Astrocyte (in vitro differentiated cells and primary cell): ENCODE measurements around the gene FSTL4. TPM values are rescaled to one million over a fixed set of nuclear protein-coding genes. Genes with fewer than 3 reads are reported as not detected.

ENCODE experiments used
- DNase-seq: peaks from one replicate; pipeline ENCODE4 v3.0.0-alpha.2; 2010; ENCODE audit warnings: low read depth
- FAIRE-seq: peaks from 2 replicates; lab custom pipeline; 2011; peaks lifted over from hg19 to GRCh38; lab: Jason Lieb, UNC
- H2AFZ ChIP-seq: 2 replicates; pipeline ENCODE4 v1.6.0; 2012; ENCODE audit warnings: low read depth, low read length, inconsistent platforms
- H3K27ac ChIP-seq: 2 replicates; pipeline ENCODE4 v1.5.1; 2011; ENCODE audit warnings: low read depth, low read length, inconsistent platforms
- H3K27me3 ChIP-seq: 2 replicates; pipeline ENCODE4 v1.6.0; 2011; ENCODE audit warnings: low read length, inconsistent platforms; ENCODE audit not compliant: insufficient read depth
- H3K36me3 ChIP-seq: 2 replicates; pipeline ENCODE4 v1.5.1; 2011; ENCODE audit warnings: low read length, inconsistent platforms; ENCODE audit not compliant: insufficient read depth
- H3K4me1 ChIP-seq: 2 replicates; pipeline ENCODE4 v1.5.1; 2011; ENCODE audit warnings: low read length, inconsistent platforms; ENCODE audit not compliant: insufficient read depth
- H3K4me2 ChIP-seq: 2 replicates; pipeline ENCODE4 v1.6.0; 2012; ENCODE audit warnings: low read length, inconsistent platforms
- H3K4me3 ChIP-seq: 2 replicates; pipeline ENCODE4 v1.5.1; 2011; ENCODE audit warnings: low read depth, mild to moderate bottlenecking, low read length, inconsistent platforms; ENCODE audit not compliant: insufficient read depth
- H3K79me2 ChIP-seq: 2 replicates; pipeline ENCODE4 v1.6.0; 2012; ENCODE audit warnings: mild to moderate bottlenecking, low read length, inconsistent platforms; ENCODE audit not compliant: insufficient read depth
- H3K9ac ChIP-seq: 2 replicates; pipeline ENCODE4 v1.6.0; 2012; ENCODE audit warnings: mild to moderate bottlenecking, low read length, inconsistent platforms
- H3K9me3 ChIP-seq: 2 replicates; pipeline ENCODE4 v1.5.1; 2012; ENCODE audit warnings: low read depth, mild to moderate bottlenecking, low read length, inconsistent platforms; ENCODE audit not compliant: insufficient read depth
- H4K20me1 ChIP-seq: 2 replicates; pipeline ENCODE4 v1.6.0; 2012; ENCODE audit warnings: low read length, inconsistent platforms; ENCODE audit not compliant: insufficient read depth
- H3K27ac Mint-ChIP-seq: one replicate; pipeline ENCODE4 v1.8.0; 2021; ENCODE audit warnings: mild to moderate bottlenecking, mixed read lengths; ENCODE audit not compliant: unreplicated experiment
- H3K27me3 Mint-ChIP-seq: one replicate; pipeline ENCODE4 v1.8.0; 2021; ENCODE audit warnings: low read depth, mixed read lengths; ENCODE audit not compliant: unreplicated experiment
- H3K36me3 Mint-ChIP-seq: one replicate; pipeline ENCODE4 v1.8.0; 2021; ENCODE audit warnings: low read depth, mixed read lengths; ENCODE audit not compliant: unreplicated experiment
- H3K4me1 Mint-ChIP-seq: one replicate; pipeline ENCODE4 v1.8.0; 2021; ENCODE audit warnings: low read depth, mixed read lengths; ENCODE audit not compliant: unreplicated experiment
- H3K4me3 Mint-ChIP-seq: one replicate; pipeline ENCODE4 v1.8.0; 2021; ENCODE audit warnings: mild to moderate bottlenecking, moderate library complexity, mixed read lengths; ENCODE audit not compliant: unreplicated experiment
- H3K9me3 Mint-ChIP-seq: one replicate; pipeline ENCODE4 v1.8.0; 2021; ENCODE audit warnings: mild to moderate bottlenecking, mixed read lengths; ENCODE audit not compliant: unreplicated experiment
- EZH2 ChIP-seq: IDR thresholded peaks from 2 replicates; pipeline ENCODE4 v1.6.1; 2012; ENCODE audit warnings: mild to moderate bottlenecking, low read length, inconsistent platforms; ENCODE audit not compliant: insufficient read depth
- total RNA-seq: library from RNA; stranded (reverse); gene quantifications from 2 replicates; pipeline ENCODE4 v1.2.1, GENCODE V29; 2021
- TF ChIP-seq, protein P1 (sequence below): IDR thresholded peaks from 2 replicates; pipeline ENCODE4 v1.5.1; 2011; ENCODE audit warnings: low read depth, mild to moderate bottlenecking, inconsistent platforms, low read length, moderate library complexity; ENCODE audit not compliant: insufficient read depth

FSTL4 gene
- total RNA-seq, 1 donor from 2014 or later: not detected

DNA sequence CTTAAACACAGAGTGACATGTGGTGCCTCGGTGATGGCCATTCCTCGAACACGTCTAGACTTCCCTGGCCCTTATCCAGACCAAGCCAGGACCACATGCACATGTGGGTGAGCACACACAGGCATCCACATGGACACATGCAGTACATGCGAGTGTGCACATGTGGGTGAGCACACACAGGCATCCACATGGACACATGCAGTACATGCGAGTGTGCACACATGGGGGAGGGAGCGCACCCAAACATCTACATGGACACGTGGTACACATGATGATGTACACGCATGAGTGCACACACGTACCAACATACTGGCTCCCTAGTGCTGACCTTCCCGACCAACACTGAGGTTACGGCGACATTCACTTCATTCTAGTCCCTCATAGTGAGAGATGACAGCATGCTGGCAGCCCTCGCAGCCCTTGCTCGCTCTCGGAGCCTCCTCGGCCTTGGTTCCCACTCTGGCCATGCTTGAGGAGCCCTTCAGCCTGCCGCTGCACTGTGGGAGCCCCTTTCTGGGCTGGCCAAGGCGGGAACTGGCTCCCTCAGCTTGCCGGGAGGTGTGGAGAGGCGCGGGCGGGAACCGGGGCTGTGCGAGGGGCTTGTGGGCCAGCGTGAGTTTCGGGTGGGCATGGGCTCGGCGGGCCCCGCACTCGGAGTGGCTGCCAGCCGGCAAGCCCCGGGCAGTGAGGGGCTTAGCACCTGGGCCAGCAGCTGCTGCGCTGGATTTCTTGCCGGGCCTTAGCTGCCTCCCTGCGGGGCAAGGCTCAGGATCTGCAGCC is 373.7 kb downstream of the FSTL4 start:
- Histone ChIP-seq H2AFZ (no peak overlapping the region), H3K79me2 (no peaks in the 10 kb centered on the region), H3K4me3 (no peak overlapping the region), H3K36me3 (no peaks in the 10 kb centered on the region), H3K4me2 (no peak overlapping the region), H3K27me3 (peaks cover 8% of the 10 kb centered on the region), H3K4me1 (peaks cover 14% of the 10 kb centered on the region), H3K27ac (no peak overlapping the region), H3K9ac (no peak overlapping the region), H4K20me1 (no peaks in the 10 kb centered on the region), H3K9me3 (no peaks in the 10 kb centered on the region)
- FAIRE-seq (no peak), DNase-seq (no peak)
- H3K36me3 Mint-ChIP-seq: no peaks in the 10 kb centered on the region
- H3K9me3 Mint-ChIP-seq: peaks cover 5% of the 10 kb centered on the region
- H3K4me3 Mint-ChIP-seq: no peak overlapping the region
- peaks cover 28% of the 10 kb centered on the region for H3K27me3 Mint-ChIP-seq
- no peak overlapping the region for H3K27ac Mint-ChIP-seq
- peaks cover 13% of the 10 kb centered on the region for H3K4me1 Mint-ChIP-seq
- TF ChIP-seq EZH2: no peak
- TF ChIP-seq, protein P1, sequence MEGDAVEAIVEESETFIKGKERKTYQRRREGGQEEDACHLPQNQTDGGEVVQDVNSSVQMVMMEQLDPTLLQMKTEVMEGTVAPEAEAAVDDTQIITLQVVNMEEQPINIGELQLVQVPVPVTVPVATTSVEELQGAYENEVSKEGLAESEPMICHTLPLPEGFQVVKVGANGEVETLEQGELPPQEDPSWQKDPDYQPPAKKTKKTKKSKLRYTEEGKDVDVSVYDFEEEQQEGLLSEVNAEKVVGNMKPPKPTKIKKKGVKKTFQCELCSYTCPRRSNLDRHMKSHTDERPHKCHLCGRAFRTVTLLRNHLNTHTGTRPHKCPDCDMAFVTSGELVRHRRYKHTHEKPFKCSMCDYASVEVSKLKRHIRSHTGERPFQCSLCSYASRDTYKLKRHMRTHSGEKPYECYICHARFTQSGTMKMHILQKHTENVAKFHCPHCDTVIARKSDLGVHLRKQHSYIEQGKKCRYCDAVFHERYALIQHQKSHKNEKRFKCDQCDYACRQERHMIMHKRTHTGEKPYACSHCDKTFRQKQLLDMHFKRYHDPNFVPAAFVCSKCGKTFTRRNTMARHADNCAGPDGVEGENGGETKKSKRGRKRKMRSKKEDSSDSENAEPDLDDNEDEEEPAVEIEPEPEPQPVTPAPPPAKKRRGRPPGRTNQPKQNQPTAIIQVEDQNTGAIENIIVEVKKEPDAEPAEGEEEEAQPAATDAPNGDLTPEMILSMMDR: no peak

DNA sequence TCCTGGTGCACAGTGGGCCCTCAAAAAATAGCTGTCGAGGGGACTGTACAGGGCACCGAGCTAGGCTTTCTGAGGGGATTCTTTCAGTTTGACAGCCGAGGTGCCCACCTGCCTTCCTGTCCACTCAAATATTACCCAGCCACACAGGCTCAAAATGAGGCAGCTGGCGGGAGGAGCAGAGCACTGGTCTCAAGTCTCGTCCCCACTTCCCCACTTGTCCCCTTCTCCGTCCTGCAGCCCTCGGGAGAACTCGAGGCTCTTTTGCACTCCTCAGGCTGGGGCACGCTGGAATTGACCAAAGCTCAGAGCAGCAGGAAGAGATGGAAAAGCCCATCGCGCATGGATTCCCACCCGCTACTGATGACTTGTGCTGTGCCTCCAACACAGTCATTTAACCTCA is 375.4 kb downstream of the FSTL4 start:
- no peak overlapping the region for H2AFZ ChIP-seq
- H3K4me3 ChIP-seq: no peak overlapping the region
- H3K4me1 ChIP-seq: peaks cover 14% of the 10 kb centered on the region
- no peak overlapping the region for H3K4me2 ChIP-seq
- Mint-ChIP-seq H3K4me1 (peaks cover 10% of the 10 kb centered on the region), H3K27me3 (peaks cover 35% of the 10 kb centered on the region), H3K36me3 (no peaks in the 10 kb centered on the region), H3K4me3 (no peak overlapping the region), H3K27ac (no peak overlapping the region), H3K9me3 (peaks cover 8% of the 10 kb centered on the region)
- no peaks in the 10 kb centered on the region for H3K79me2 ChIP-seq
- FAIRE-seq (no peak), DNase-seq (no peak)
- H3K36me3 ChIP-seq: no peaks in the 10 kb centered on the region
- peaks cover 8% of the 10 kb centered on the region for H3K27me3 ChIP-seq
- H4K20me1 ChIP-seq: no peaks in the 10 kb centered on the region
- no peak overlapping the region for H3K27ac ChIP-seq
- H3K9me3 ChIP-seq: no peaks in the 10 kb centered on the region
- no peak for TF ChIP-seq EZH2
- TF ChIP-seq, protein P1: no peak
- no peak overlapping the region for H3K9ac ChIP-seq

DNA sequence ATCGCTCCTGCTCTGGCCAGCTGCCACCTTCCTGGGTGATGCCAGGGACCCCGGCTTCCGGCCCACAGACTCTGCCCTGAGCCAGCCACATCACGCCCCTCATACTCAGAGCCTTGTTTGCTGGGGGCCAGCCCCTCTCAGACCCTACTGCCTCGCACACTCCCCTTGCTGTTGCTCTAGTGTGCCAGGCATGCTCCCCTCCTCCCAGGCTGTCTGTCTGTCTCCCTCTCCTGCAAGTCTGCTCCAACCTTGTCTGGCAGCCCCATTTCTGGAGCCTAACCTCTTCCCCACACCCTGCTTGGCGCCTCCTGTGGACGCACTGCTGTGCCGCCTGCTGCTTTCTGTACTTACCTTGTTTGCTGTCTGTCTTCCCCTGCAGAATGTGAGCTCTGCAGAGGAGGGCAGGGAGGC is 375.8 kb downstream of the FSTL4 start:
- peaks cover 10% of the 10 kb centered on the region for H3K4me1 Mint-ChIP-seq
- Histone ChIP-seq H3K27me3 (peaks cover 8% of the 10 kb centered on the region), H3K9me3 (no peaks in the 10 kb centered on the region), H3K4me2 (no peak overlapping the region), H4K20me1 (no peaks in the 10 kb centered on the region), H3K36me3 (no peaks in the 10 kb centered on the region), H3K9ac (no peak overlapping the region), H3K4me3 (no peak overlapping the region), H3K79me2 (no peaks in the 10 kb centered on the region), H2AFZ (no peak overlapping the region), H3K4me1 (peaks cover 14% of the 10 kb centered on the region), H3K27ac (no peak overlapping the region)
- FAIRE-seq (no peak), DNase-seq (no peak)
- peak overlapping the region; percentile 55 for H3K27ac Mint-ChIP-seq
- no peak for TF ChIP-seq EZH2
- TF ChIP-seq, protein P1: no peak
- peaks cover 8% of the 10 kb centered on the region for H3K9me3 Mint-ChIP-seq
- H3K27me3 Mint-ChIP-seq: peaks cover 35% of the 10 kb centered on the region
- no peaks in the 10 kb centered on the region for H3K36me3 Mint-ChIP-seq
- H3K4me3 Mint-ChIP-seq: no peak overlapping the region
